NCI-H2227 treated with DMSO at 0.1 percent for 48 hours (cell line): ENCODE measurements around the gene NPHP4.

Experiments used
- DNase-seq: peaks from one replicate; lab custom pipeline; 2025; lab: John Stamatoyannopoulos, UW

NPHP4 gene

DNA sequence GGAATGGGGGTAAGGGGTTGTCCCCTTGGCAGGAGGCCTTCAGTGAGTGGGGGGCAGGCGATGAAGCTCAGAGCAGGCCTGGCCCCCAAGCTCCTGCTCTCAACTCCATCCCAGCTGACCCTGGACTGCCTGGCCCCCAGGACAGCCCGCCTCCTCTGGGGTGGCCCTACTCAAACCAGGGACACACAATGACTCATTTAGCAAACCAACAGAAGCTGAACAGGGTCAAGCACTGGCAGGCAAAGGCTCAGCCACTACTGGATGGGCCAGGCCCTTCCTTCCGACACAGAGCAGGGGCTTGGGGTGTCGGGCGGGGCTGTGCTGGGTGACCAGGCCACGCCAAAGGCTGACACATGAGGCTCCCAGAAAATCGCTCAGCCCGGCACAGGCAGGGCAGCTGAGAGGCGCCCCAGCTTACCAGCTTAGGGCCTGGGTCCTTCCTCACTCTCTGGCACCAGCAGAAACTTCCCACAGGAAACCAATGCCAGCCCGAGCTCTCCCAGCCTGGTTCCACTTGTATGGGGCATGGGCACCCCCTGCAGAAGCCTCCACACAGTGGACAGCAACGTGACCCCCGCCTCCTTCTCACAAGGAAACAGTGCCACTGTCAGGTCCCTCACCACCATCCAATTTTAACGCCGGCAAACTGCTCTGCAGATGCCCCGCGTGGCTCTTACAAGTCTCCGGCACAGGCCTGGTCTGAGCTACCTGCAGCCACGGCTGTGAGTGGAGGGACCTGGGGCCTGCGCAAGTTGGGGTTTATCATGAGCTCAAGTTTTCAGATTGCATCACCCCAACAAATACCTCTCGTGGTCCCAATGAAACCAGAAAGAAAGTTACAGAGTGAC lies 114.3 kb downstream of the NPHP4 start:
- DNase-seq: no peak

DNA sequence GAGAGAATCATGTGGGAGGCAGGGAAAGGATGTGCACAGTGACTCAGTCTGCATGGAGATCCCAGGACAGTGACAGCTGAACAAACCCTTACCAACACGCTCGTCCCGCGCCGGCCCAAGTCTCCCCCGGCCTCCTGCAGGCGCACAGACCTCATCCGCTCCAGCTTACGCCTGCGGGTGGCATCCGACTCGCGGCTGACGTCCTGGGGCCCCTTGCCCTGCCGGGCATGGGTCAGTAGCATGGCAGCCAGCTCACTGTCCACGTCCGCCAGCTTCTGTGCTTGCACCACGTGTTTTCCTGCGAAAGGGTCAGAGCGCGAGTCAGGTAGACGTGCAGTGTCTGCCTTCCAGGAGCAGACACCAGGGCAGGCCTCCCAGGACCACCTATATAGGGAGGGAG lies 115.2 kb downstream of the NPHP4 start:
- DNase-seq: no peak

DNA sequence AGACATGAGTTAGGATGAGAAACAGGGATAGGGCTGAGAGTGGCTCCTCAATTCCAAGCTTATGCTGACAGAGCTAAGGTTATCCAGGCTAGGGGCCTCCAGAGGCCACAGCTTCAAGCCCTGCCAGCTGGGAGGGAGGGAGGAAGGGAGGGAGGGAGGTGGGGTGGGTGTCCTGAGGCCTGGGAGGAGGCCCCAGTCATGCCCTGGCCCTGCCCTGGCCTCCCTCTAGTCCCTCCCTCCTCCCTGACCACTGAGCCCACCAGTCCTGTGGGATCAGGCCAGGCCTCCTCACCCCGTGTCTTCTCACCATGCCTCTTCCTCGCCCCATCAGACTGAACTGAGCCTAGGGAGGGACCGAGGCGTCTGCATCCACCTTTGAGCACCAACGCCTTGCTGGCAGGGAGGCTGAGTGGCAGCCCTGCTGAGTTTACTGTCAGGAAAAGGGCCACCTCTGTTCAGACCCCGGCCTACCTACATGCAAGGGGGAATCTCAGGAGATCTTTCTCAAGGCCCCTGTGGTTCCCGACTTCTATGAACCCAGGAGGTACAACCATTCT lies 116.1 kb downstream of the NPHP4 start:
- no peak for DNase-seq

DNA sequence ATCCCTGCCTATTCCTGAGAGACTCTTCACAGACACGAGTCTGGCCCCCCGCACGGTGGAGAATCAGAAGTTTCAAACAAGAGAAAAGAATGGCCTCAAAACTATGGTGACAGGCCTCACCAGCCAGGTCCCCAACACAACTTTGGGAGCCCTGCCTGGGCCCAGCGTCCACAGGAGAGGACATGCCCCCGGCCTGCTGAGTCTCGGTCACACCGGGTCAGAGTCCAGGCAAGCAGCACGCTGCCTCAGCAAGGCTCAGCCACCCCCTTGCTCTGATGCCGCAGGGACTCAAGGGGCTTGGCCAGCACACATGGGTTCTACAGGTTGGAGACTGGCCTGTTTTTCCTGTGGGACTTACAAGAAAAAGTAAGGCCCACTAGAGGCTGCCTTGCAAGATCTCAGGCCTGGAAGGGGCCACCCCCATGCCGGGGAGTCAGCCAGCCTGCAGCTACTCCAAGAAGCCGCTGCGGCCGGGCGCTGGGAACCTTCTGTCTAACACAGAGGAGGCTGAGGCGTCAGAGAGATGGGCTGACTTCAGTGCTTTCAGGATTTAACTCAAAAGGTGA lies 116.8 kb downstream of the NPHP4 start:
- no peak for DNase-seq

DNA sequence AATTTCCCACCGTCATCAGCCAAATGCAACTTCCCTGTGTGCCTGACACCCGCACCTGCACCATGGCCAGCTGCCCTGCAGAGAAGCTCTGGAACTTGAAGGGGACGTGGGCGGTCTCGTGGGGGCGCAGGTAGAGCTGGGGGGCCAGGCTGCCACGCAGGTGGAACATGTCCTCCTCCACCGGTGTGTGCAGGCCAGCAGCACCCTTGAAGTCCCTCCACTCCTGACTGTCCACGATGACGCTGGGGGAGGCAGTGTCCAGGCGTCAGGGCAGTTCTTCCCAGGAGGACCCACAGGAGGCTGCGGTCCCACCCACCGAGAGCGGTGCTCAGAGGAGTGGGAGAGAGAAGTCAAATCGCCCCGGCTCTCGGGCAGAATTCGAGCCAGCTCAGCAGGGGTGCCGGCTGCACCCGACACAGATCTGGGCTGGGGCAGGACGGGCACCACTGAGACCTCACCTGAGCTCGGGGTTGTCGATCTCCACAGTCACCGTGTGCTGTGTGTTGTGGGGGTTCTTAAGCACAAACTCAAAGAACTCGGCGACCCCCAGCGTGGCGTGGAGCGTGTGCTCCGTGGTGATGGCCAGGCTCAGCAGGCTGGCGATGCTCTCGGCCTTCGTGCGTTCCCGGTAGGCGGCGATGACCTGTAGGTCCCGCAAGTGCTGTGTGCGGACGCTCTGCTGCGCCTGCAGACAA lies 117.7 kb downstream of the NPHP4 start:
- DNase-seq: no peak

DNA sequence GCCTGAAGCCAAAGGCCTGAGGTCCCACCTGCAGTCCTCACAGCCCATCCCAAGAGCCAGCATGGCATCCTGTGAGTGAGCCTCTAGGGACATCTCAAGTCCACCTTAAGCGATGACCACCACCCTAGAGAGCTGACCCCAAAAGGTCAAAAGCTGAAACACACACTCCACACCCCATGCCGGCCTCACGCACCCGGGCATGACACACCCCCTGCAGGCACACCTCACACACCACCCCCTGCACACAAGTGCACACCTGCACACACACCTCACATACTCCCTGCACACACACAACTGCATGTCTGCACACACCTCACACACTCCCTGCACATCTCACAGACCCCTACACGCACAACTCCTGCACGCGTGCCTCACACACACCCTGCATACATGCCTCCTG lies 118.7 kb downstream of the NPHP4 start:
- DNase-seq: no peak

DNA sequence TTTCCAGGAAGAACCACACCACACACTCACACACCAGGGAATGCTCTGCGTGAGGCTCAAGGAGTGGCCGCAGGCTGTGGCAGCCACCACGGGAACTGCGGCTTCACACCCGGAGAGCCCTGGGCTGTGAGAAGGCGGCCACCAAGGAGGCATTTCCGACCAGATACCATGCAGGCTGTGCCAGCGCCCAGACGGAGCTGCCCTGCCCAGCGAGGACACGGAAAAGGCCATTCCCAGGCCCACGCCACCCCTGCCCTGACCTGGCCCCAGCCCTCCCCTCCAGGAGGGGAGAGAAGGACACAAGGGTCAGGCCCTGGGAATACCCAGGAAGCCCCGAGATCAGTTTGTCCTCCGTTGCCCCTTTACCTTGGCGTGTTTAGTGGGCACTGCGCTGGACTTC lies 119.3 kb downstream of the NPHP4 start:
- no peak for DNase-seq

DNA sequence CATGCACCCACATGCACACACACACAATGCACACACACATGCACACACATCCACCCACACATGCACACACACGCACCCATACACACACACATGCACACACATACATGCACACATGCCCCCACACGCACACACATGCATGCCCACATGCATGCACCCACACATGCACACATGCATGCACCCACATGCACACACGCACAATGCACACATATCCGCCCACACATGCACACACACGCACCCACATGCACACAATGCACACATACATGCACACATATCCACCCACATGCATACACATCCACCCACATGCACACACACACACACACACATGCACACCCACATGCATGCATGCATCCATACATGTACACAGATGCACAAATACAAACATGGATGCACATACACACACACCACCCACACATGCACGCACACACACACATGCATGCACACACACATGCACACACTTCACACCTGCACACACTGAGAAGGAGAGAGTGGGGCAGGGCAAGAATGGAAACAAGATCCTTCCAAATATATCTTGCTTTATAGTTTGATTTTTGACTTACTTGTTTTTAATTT lies 123.2 kb downstream of the NPHP4 start:
- no peak for DNase-seq

DNA sequence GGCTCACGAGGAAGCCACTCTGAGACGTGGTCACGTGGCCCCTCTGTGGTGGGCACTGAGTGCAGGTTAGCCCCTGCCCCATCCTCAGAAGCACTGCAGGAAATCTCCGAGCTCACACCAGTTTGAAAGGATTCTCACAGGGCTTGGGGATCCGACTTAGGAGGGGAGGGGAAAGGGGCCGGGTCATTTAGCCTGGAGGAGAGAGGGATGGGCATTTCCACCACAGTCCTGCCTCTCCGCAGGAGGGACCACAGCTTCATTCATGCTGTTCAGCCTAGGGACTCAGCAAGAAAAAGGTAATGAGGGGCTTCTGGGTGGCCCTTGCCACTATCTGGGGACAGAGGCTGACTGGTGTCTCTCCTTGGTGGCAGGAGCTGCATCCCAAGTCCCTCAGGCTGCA lies 126.5 kb downstream of the NPHP4 start:
- DNase-seq: no peak

DNA sequence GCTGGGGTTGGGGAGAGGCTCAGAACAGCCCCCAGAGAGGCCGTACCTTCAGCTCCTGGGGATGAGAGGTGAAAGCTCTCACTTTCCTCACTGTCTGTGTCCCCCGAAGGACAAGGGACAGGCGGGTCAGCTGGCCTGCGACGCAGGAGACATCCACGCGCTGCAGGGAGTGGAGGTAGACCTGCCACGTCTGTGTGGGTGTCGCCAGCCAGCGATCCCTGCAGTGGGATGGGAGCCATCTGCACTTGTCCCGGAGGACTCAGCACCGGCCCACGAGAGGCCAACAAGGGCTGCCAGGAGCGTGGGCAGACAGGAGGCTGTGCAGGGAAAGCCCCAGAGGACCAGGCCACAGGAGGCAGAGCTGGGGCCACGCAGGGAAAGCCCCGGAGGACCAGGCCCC lies 127.2 kb downstream of the NPHP4 start:
- no peak for DNase-seq

DNA sequence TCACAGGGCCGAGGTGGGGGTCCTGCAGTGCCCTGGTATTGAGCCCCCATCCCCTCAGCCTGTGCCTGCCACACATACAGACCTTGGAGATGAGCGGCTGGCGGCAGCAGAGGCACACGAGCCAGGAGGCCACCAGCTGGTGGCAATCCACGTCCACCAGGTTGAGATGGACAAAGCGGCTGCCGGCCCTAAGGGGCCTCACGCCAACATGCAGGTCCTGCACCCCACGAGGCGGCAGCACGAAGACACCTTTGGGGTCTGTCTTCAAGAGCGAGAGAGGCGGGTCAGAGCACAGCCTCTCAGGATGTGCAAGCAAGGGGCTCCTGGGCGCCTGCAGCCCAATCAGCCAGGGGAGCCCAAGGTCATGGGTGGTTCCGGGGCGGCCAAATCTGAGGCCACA lies 128.0 kb downstream of the NPHP4 start:
- no peak for DNase-seq

DNA sequence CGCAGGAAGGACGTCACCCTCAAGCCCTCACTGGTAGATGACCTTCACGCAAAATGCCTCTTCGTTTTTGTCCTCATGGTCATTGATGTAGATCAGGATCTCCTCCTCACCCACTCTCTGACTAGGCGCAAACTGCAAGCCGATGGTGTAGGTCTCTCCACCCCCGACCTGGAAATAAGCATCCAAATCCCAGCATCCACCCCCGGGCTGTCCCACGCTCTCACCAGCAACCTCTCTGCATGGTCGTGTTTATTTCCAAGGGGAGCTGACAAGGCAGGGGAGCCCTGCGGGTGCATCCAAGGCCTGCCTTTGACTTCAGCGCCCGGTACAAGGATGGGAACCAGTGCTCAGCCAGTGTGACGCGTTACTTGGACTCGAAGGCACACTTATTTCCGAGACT lies 129.0 kb downstream of the NPHP4 start:
- no peak for DNase-seq

DNA sequence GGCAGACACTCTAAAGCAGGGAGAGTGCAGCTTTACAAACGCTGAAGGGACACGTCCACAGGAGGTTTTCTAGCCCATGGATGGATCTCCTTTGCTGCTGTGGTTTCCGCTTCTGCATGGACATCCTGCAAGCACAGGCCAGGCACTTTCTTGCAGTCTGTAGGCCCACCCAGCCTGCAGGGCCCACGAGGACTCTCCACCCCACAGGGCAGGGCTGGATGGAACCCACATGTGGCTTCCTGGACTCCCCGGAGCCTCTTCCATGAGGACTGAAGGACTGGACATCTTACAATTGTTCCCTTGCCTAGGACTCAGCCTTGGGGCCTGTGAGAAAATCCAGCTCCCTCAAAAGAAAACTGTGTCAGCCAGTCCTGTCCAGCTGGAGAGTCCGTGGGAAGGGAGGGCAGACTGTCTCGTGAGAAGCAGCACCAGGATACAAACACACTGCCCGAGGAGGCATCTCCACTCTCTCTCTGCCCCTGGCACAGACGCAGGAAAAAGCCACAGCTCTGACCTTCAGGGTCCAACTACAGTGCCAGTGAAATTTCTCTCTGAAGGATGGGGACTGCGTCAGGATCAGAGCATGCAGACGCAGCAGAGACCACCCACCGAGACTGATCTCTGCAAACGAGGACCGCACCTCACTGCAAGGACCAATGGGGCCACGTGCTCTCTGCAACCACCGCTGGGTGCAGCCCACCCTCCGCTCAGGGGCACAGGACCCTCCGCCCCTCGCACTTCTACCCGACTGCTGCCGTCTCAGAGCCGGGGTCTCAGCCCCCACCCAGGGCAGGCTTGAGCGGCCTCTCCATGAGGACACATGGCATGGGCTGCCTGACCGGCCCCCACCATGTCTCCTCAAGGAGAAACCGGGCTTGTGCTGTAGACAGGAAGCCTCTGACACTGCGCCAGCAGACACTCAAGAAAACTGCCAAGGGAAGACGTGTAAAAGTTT lies 130.1 kb downstream of the NPHP4 start:
- no peak for DNase-seq

DNA sequence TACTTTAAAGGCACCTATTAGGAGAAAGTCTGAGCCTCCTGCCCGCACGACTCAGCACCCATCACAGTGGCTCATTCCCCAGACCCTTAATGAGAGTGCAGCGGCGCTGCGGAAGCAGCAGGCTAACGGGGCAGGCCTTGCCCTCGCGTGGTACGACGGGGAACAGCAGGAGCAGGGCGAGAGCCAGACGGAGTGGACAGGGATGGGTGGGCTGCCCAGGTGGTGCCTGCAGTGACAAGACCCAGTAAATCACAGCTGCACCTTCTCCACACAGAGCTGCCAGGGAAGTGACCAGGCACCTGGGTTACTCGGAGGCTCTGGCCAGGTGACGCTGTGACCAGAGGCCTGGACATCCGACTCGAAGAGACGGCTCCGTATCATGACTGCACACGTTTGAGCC lies 131.9 kb downstream of the NPHP4 start:
- DNase-seq: no peak

DNA sequence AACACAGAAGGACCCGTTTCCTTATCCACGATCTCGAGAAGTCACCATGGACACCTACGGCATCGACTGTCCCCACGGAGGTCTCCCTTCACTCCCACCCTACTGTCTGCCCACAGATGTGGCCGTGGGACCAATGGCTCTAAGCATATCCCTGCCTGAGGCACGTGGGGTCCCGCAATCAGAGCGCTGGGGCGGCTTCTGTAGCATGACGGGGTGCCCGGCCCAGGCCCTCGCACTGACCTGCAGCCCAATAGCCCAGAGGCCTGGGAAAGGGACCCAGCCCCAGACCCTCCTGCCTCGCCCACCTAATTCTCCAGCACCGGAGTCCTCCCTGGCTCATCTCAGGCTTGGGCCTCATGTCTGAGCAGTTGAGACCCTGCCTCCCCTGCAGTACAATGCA lies 132.5 kb downstream of the NPHP4 start:
- no peak for DNase-seq

DNA sequence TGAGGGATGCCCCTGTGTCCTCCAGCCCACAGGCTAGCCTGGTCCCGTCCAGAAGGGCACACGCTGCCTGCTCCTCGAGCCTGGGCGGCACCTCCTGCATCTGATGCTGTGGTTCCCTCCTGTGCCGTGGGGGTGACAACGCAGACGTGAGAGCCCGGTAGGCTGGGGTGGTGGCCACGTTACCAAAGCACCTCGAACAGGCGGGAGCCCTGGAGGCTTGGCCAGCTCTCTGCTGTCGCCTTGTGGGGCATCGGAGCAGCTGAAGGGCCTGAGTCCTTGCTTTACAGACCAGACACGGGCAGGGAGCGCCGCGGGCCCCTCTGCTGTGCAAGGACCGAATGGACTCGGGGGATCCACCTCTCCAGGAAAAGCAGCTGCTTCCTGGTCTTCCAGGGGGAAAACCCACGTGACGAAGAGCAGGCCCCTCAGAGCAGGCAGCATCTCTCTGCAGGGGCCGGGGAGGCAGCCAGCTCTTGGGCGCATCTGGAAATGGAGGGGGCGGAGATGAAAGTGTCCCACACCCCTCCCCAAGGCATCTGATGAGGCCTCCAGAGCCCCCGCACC lies 133.3 kb downstream of the NPHP4 start:
- DNase-seq: no peak

DNA sequence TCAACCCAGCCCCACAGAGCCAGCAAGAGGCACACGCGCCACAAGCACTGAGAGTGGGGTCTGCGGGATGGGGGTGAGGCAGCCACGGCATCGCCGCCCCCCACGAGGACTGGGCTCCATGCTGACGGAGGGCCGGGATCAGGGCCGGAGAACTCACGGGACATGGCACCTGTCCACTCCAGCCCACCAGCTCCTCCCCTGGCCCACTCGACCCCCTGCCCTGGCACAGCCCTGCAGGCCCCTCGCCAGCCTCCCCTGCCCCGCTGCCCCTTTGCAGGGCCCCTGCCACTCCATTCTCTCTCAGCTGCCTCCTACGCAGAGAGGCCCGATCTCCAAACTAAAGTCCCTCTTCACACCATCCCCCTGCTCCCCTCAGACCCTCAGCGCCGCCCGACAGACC lies 134.0 kb downstream of the NPHP4 start:
- no peak for DNase-seq

DNA sequence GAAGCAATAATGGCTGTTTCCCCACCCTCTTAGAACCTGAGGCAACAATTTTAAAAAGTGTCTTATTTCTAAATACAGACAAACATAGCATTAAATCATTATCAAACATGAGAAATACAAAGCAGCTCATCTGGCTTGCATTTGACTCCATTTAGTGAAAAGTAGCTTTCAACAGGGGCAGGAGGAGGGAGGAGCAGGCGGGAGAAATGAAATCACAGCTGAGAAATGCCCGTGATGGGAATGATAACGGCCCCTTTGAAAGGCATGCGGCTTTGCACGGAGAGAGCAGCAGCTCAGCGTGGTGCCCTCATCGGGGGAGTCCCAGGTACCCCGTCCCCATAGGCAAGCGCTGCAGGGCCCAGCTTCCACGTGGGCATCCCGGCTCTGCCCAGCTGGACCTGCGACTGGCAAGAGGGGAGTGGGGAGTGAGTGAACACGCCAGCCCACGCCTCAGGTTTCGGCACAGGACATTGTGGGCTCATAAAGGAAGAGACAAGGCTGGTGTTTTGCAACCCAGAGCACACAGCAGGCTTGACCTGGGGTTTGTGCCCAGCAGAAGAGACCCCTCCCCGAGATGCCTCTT lies 134.6 kb downstream of the NPHP4 start:
- DNase-seq: no peak

DNA sequence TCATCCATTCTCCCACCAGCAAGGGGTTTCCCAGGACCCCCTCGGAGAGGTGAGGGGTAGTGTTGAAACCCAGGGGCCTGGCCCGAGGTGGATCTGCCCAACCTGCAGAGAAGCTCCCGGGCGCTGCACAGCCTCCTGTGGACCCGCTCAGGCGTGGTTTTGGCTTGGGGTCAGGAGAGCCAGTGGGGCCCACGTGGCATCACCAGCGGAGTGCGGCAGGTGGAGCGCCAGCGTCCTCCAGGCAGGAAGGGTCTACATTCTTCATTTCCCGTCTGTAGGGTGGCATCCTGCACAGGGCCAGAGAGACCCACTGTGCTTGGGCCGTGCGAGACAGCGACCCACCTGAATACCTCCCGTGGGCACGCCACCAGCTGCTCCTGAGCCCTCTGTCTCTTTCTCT lies 135.2 kb downstream of the NPHP4 start:
- no peak for DNase-seq

DNA sequence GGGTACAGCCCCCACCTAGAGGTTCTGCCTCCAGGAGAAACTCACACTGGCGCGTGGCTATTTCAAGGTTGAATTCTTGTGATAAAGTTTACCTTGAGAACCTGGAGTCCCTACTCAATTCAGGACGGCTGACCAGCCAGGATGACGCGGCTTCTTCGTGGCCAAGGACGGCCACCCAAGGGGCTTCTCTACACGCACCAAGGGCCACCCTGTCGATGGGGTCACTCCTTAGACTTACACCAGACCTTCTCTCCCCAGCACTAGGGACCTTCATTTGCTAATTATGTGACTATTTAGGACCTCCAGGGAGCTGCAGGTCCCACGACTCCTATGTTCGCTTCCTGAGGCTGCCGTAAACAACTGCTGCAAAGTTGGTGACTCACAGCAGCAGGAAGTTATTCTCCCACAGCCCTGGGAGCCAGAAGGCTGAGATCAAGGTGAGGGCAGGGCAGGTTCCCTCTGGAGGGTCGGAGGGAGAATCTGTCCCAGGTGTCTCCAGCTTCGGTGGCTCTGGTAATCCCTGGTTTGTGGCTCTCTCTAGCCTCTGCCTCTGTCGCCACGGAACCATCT lies 135.9 kb downstream of the NPHP4 start:
- no peak for DNase-seq
